BE2C (cell line): ENCODE results near the gene SYNGR1.

ENCODE experiments used
- DNase-seq: peaks from one replicate; pipeline ENCODE4 v3.0.0-alpha.2; 2020
- H3K27me3 ChIP-seq: fragments of 250-450 bp; sonication (Bioruptor Pico); 2 replicates; pipeline ENCODE4 v1.5.1; 2020; ENCODE audit warnings: mild to moderate bottlenecking
- H3K36me3 ChIP-seq: fragments of 250-450 bp; sonication (Bioruptor Pico); 2 replicates; pipeline ENCODE4 v1.5.1; 2020; ENCODE audit warnings: mild to moderate bottlenecking
- H3K4me1 ChIP-seq: fragments of 250-450 bp; sonication (Bioruptor Pico); 2 replicates; pipeline ENCODE4 v1.5.1; 2020
- H3K4me3 ChIP-seq: 2 replicates; pipeline ENCODE4 v1.5.1; 2011; ENCODE audit warnings: low read depth, low read length
- H3K9me3 ChIP-seq: fragments of 250-450 bp; sonication (Bioruptor Pico); 2 replicates; pipeline ENCODE4 v1.5.1; 2020
- TF ChIP-seq, protein P1 (sequence below): IDR thresholded peaks from 2 replicates; pipeline ENCODE4 v1.5.1; 2012; ENCODE audit warnings: mild to moderate bottlenecking, low read depth, low read length

SYNGR1 gene

DNA sequence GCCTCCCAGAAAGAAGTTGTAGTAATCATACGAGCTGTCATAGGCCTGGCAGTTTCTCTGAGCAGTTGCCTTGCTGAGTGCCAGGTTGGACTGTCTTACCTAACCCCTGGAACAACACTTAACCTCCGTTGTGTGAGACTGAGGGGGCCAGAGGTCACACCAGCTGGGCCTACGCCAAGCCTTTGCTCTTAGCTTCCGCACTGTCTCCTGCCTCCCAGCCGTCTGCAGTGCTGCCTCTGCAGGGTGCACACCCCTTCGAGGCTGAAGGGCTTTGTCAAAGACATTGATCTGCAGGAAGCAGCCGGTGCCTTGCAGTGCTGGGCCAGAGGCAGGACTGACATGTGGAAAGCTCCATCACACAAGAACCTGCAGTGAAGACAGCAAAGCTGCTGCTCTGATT lies 66.5 kb downstream of the SYNGR1 start:
- TF ChIP-seq, protein P1, sequence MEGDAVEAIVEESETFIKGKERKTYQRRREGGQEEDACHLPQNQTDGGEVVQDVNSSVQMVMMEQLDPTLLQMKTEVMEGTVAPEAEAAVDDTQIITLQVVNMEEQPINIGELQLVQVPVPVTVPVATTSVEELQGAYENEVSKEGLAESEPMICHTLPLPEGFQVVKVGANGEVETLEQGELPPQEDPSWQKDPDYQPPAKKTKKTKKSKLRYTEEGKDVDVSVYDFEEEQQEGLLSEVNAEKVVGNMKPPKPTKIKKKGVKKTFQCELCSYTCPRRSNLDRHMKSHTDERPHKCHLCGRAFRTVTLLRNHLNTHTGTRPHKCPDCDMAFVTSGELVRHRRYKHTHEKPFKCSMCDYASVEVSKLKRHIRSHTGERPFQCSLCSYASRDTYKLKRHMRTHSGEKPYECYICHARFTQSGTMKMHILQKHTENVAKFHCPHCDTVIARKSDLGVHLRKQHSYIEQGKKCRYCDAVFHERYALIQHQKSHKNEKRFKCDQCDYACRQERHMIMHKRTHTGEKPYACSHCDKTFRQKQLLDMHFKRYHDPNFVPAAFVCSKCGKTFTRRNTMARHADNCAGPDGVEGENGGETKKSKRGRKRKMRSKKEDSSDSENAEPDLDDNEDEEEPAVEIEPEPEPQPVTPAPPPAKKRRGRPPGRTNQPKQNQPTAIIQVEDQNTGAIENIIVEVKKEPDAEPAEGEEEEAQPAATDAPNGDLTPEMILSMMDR: no peak
- Histone ChIP-seq H3K4me1 (no peaks in the 10 kb centered on the region; the same call in 1 of the 2 replicates), H3K36me3 (peaks cover 50% of the 10 kb centered on the region), H3K9me3 (no peaks in the 10 kb centered on the region), H3K27me3 (no peaks in the 10 kb centered on the region), H3K4me3 (no peak overlapping the region)
- no peak for DNase-seq

DNA sequence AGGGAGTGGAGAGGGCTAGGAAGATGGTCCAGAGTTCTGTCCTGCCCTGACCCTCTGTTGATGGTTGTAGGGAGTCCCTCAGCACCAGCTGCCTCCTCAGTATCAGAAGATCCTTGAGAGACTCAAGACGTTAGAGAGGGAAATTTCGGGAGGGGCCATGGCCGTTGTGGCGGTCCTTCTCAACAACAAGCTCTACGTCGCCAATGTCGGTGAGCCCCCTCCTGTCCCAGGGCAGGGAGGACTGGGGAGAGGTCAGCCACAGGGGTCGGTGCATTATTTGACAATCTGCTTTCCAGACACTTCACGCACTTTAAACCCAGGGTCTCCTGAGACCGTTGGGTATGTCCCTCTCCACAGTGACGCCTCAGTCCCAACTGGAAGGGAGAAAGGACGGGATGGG lies 67.8 kb downstream of the SYNGR1 start:
- H3K4me3 ChIP-seq: no peak overlapping the region
- TF ChIP-seq, protein P1: no peak
- H3K9me3 ChIP-seq: no peaks in the 10 kb centered on the region
- no peaks in the 10 kb centered on the region for H3K27me3 ChIP-seq
- no peak for DNase-seq
- H3K4me1 ChIP-seq: no peaks in the 10 kb centered on the region; the same call in 1 of the 2 replicates
- peaks cover 61% of the 10 kb centered on the region for H3K36me3 ChIP-seq

DNA sequence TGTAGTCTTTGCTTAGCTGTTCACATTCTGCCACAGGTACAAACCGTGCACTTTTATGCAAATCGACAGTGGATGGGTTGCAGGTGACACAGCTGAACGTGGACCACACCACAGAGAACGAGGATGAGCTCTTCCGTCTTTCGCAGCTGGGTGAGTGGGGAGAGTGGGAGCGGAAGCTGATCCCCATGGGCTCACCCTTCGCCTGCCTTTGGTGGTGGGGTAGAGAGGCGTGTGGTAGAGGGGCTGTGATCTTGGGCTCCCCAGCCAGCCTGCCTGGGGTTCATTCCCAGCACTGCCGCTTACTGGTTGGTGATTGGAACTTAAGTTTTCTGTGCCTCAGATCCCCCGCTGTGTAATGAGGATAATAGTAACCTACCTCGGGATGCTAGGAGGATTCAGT lies 68.9 kb downstream of the SYNGR1 start:
- no peaks in the 10 kb centered on the region for H3K9me3 ChIP-seq
- H3K4me3 ChIP-seq: no peak overlapping the region
- no peaks in the 10 kb centered on the region; the same call in 1 of the 2 replicates for H3K4me1 ChIP-seq
- TF ChIP-seq, protein P1: no peak
- DNase-seq: no peak
- peaks cover 65% of the 10 kb centered on the region for H3K36me3 ChIP-seq
- H3K27me3 ChIP-seq: no peaks in the 10 kb centered on the region

DNA sequence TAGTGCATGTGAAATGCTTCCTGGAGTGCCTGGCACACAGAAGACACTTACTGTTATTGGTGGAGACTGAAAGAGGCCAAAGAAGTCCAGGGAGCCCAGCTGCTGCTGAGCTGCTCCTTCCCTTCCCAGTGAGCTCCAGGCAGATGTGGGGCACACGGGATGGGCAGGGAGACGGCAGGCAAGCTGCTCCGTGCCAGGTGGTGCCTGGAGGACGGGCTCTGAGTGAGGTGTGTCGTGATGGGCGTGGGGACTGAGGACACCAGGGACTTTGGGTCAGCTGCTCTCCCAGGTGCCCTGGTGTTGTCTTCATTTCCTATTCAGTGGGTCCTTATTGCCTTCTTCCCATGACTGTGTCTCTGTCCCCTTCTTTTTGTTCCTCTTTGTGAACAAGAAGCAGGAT lies 69.3 kb downstream of the SYNGR1 start:
- Histone ChIP-seq H3K4me3 (no peak overlapping the region), H3K36me3 (peaks cover 65% of the 10 kb centered on the region), H3K4me1 (no peaks in the 10 kb centered on the region; the same call in 1 of the 2 replicates), H3K9me3 (no peaks in the 10 kb centered on the region), H3K27me3 (no peaks in the 10 kb centered on the region)
- TF ChIP-seq, protein P1: no peak
- no peak for DNase-seq

DNA sequence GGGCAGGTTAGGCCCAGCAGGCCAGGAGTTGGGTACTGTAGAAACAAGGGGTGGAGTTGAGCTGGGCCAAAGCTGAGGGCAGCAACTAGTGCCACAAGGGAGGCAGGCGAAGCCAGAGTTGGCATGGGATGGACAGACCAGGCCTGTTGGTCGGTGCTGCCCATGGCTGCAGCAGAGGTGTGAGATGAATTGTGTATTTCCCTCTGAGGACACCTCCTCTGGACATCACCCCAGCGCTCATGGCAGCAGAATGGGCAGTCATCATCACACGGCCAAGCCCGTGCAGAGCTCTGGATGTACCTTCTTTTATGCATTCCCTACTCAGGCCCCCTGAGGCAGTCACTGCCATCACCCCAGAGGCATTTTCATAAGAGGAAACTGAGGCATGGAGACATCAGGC lies 70.1 kb downstream of the SYNGR1 start:
- Histone ChIP-seq H3K4me3 (no peak overlapping the region), H3K4me1 (no peaks in the 10 kb centered on the region; the same call in 1 of the 2 replicates), H3K36me3 (peaks cover 68% of the 10 kb centered on the region), H3K27me3 (no peaks in the 10 kb centered on the region), H3K9me3 (no peaks in the 10 kb centered on the region)
- TF ChIP-seq, protein P1: no peak
- no peak for DNase-seq

DNA sequence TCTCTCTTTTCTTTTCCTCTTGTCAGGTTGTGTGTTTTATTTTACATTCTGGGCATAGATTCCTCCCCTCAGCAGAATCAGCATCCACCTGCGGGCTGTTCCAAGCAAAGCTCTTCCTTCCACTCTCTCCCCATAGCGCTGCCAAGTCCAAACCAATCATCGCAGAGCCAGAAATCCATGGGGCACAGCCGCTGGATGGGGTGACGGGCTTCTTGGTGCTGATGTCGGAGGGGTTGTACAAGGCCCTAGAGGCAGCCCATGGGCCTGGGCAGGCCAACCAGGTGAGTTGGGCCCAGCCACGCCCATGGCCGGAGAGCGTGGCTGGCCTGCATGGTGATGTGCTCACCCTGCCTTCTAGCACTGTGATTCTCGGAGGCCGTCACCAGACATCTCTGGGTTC lies 71.9 kb downstream of the SYNGR1 start:
- Histone ChIP-seq H3K27me3 (no peaks in the 10 kb centered on the region), H3K36me3 (peaks cover 61% of the 10 kb centered on the region), H3K4me1 (no peaks in the 10 kb centered on the region; the same call in 1 of the 2 replicates), H3K4me3 (no peak overlapping the region), H3K9me3 (no peaks in the 10 kb centered on the region)
- TF ChIP-seq, protein P1: no peak
- DNase-seq: no peak
